Lung microvascular endothelial cell (primary cell): ENCODE measurements around the gene ABCC2. TPM values are rescaled to one million over a fixed set of nuclear protein-coding genes. Genes with fewer than 3 reads are reported as not detected.
"Not testable (repeated sequence)": the region's sequence is repeated elsewhere in the genome, so short reads cannot be mapped to it uniquely, and the experiment has no call there.

Experiments
- DNase-seq, 2 donors: peaks; one replicate each; pipeline versions ENCODE4 v3.0.0 to v3.0.0-alpha.2; 2010; ENCODE audit warnings: low read depth in 2 of 2
- total RNA-seq: library from RNA; depleted of rRNA; stranded (reverse); fragments of >200 nt; gene quantifications from 2 replicates; pipeline ENCODE4 v1.2.1, GENCODE V29; 2014

ABCC2 gene
- total RNA-seq, 1 donor from 2014 or later: 0.60 TPM

DNA sequence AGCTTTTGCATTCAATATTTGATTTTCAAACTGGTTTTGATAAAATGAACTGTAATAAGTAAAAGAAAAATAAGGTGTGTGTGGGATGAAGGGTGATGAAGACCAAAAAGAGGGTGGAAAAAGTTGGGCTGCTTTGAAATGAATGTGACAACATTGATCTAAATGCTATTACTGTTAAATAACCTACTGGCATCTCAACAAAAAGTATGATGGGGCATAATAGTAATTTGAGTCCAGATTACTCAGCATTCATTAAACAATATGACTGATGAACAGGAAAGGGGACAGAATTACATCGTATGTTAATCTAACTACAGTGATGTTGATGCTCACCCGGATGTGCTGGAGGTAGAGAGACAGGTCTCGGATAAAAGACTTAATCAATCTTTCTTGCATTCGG lies 112.2 kb downstream of the ABCC2 start:
- DNase-seq: no peak

DNA sequence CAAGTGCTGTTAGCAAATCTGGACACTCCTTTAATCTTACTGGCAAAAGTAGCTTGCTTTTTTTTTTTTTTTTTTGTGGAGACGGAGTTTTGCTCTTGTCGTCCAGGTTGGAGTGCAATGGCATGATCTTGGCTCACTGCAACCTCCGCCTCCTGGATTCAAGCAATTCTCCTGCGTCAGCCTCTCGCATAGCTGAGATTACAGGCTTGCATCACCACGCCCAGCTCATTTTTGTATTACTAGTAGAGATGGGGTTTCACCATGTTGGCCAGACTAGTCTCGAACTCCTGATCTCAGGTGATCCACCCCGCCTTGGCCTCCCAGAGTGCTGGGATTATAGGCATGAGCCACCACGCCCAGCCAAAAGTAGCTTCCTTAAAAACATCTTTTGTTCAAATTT lies 112.6 kb downstream of the ABCC2 start:
- not testable (repeated sequence) for DNase-seq

DNA sequence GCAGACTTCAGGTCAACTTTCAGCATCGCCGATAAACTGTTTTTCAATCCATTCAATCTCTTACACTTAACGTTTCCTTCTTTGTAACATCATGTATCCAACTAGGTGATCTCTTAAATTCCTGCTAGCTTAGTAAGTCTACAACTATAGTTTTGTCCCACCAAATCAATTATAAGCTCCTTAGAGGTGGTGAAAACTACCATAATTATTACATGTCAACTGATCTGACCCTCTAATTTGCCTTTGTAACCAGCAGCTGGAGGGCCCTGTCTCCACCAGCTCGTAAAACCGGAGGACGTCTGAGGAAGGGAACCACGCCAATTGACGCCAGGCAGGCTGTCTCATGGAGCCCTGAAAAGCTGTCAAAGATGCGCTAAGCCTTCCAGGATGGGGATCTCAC lies 113.4 kb downstream of the ABCC2 start:
- DNase-seq: no peak

Other genes starting within 250 kb of the ABCC2 start
- gene NKX2-3, start 249.7 kb upstream of the ABCC2 start, total RNA-seq: not detected in 2 replicates
- gene SLC25A28, start 162.2 kb upstream of the ABCC2 start, total RNA-seq: 8.3 and 11.1 TPM in 2 replicates
- gene ENTPD7, start 123.1 kb upstream of the ABCC2 start, total RNA-seq: 14.4 and 16.1 TPM in 2 replicates
- 25.0 and 30.7 TPM in 2 replicates for gene COX15, start 50.5 kb upstream of the ABCC2 start, total RNA-seq
- gene CUTC, start 50.4 kb upstream of the ABCC2 start, total RNA-seq: 12.9 and 21.6 TPM in 2 replicates
- 20.5 and 31.7 TPM in 2 replicates for gene DNMBP, start 227.3 kb downstream of the ABCC2 start, total RNA-seq